ENCODE data around the gene AOC3. TPM values are rescaled to one million over a fixed set of nuclear protein-coding genes. Genes with fewer than 3 reads are reported as not detected.
A peak's percentile ranks its signal among the peaks of the same experiment; 100 is the strongest.

The AOC3 gene
- total and polyA plus RNA-seq, 2 of the 13 experiments (the other 11 are each of a cell fraction or from before 2014, with no cell fraction given) = 8.7 to 51.7 TPM

DNA sequence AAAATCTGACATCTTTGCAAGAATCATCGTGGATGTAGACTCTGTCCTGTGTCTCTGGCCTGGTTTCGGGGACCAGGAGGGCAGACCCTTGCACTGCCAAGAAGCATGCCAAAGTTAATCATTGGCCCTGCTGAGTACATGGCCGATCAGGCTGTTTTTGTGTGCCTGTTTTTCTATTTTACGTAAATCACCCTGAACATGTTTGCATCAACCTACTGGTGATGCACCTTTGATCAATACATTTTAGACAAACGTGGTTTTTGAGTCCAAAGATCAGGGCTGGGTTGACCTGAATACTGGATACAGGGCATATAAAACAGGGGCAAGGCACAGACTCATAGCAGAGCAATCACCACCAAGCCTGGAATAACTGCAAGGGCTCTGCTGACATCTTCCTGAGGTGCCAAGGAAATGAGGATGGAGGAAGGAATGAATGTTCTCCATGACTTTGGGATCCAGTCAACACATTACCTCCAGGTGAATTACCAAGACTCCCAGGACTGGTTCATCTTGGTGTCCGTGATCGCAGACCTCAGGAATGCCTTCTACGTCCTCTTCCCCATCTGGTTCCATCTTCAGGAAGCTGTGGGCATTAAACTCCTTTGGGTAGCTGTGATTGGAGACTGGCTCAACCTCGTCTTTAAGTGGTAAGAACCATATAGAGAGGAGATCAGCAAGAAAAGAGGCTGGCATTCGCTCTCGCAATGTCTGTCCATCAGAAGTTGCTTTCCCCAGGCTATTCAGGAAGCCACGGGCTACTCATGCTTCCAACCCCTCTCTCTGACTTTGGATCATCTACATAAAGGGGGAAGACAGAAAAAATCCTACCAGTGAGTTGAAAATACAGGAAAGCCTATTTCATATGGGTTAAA is 49.7 kb downstream of the AOC3 start, which contains the start of gene G6PC1 (continued):
- TF ChIP-seq NRL (CRISPR knock-in tag; IDR thresholded peaks at IDR 0.05; ENCODE audit: borderline replicate concordance) (no peak), ZNF224 (CRISPR knock-in tag; IDR thresholded peaks at IDR 0.05) (no peak), XRCC5 (optimal IDR thresholded peaks at IDR 0.05; ENCODE audit: low read length) (no peak), ZNF564 (CRISPR knock-in tag; IDR thresholded peaks at IDR 0.05) (no peak), ZNF264 (CRISPR knock-in tag; IDR thresholded peaks at IDR 0.05) (peak; percentile 62; the same call in 1 of the 2 replicates), MZF1 (CRISPR knock-in tag; IDR thresholded peaks at IDR 0.05; ENCODE audit: borderline replicate concordance) (no peak), EED (CRISPR knock-in tag; IDR thresholded peaks at IDR 0.05) (no peak), DMAP1 (CRISPR knock-in tag; IDR thresholded peaks at IDR 0.05) (peak; percentile 41), ZNF317 (CRISPR knock-in tag; IDR thresholded peaks at IDR 0.05) (0 out of 2 replicates have a peak, but pooled peaks have one; percentile 41), GPN1 (CRISPR knock-in tag; IDR thresholded peaks at IDR 0.05; ENCODE audit: borderline replicate concordance) (no peak), MLXIP (CRISPR knock-in tag; IDR thresholded peaks at IDR 0.05; ENCODE audit: borderline replicate concordance) (no peak), ZNF556 (CRISPR knock-in tag; IDR thresholded peaks at IDR 0.05; ENCODE audit: borderline replicate concordance) (0 out of 2 replicates have a peak, but pooled peaks have one; percentile 62), ZNF460 (CRISPR knock-in tag; IDR thresholded peaks at IDR 0.05; ENCODE audit: borderline replicate concordance) (peak; percentile 14; the same call in 1 of the 2 replicates), MXD4 (CRISPR knock-in tag; IDR thresholded peaks at IDR 0.05) (peak; percentile 34; the same call in 1 of the 2 replicates), RBFOX2 (IDR thresholded peaks at IDR 0.05; ENCODE audit: low read depth, low read length) (no peak), ZNF12 (CRISPR knock-in tag; IDR thresholded peaks at IDR 0.05) (0 out of 2 replicates have a peak, but pooled peaks have one; percentile 13), GFI1 (CRISPR knock-in tag; IDR thresholded peaks at IDR 0.05; ENCODE audit: borderline replicate concordance) (0 out of 2 replicates have a peak, but pooled peaks have one; percentile 28), CC2D1A (CRISPR knock-in tag; IDR thresholded peaks at IDR 0.05) (no peak), ZNF432 (CRISPR knock-in tag; IDR thresholded peaks at IDR 0.05; ENCODE audit: borderline replicate concordance) (no peak), ZNF180 (CRISPR knock-in tag; IDR thresholded peaks at IDR 0.05; ENCODE audit: borderline replicate concordance, low read depth) (no peak), BORCS8-MEF2B (CRISPR knock-in tag; IDR thresholded peaks at IDR 0.05) (no peak)
- TF ChIP-seq, protein P1, sequence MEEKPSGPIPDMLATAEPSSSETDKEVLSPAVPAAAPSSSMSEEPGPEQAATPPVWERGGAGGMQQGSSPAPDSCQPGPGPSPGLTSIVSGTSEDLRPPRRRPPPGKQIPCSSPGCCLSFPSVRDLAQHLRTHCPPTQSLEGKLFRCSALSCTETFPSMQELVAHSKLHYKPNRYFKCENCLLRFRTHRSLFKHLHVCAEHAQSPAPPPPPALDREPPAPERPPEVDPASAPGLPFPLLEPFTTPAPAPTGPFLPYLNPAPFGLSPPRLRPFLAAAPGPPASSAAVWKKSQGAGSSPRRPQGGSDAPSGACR (CRISPR knock-in tag; IDR thresholded peaks at IDR 0.05) = peak; percentile 89
- TF ChIP-seq, protein P2, sequence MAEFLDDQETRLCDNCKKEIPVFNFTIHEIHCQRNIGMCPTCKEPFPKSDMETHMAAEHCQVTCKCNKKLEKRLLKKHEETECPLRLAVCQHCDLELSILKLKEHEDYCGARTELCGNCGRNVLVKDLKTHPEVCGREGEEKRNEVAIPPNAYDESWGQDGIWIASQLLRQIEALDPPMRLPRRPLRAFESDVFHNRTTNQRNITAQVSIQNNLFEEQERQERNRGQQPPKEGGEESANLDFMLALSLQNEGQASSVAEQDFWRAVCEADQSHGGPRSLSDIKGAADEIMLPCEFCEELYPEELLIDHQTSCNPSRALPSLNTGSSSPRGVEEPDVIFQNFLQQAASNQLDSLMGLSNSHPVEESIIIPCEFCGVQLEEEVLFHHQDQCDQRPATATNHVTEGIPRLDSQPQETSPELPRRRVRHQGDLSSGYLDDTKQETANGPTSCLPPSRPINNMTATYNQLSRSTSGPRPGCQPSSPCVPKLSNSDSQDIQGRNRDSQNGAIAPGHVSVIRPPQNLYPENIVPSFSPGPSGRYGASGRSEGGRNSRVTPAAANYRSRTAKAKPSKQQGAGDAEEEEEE (CRISPR knock-in tag; IDR thresholded peaks at IDR 0.05; ENCODE audit: borderline replicate concordance) = no peak; the same call in 1 of the 2 replicates
- TF ChIP-seq, protein P3, sequence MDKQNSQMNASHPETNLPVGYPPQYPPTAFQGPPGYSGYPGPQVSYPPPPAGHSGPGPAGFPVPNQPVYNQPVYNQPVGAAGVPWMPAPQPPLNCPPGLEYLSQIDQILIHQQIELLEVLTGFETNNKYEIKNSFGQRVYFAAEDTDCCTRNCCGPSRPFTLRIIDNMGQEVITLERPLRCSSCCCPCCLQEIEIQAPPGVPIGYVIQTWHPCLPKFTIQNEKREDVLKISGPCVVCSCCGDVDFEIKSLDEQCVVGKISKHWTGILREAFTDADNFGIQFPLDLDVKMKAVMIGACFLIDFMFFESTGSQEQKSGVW (CRISPR knock-in tag; IDR thresholded peaks at IDR 0.05; ENCODE audit: borderline replicate concordance) = no peak; the same call in 1 of the 2 replicates

Measured in HepG2 (cell line).